Heart left ventricle (tissue), 13 donors: Measurements from ENCODE around the gene EFNA5.

ENCODE experiments used
- CTCF ChIP-seq, 12 donors: fragments of 200-600 bp; sonication (generic) in 4 of 12; IDR thresholded peaks; one replicate each; pipeline versions ENCODE4 v1.5.0 to v1.8.0; 2018 to 2022; ENCODE audit warnings: antibody characterized with exemption in 12 of 12, mild to moderate bottlenecking in 5 of 12
- POLR2A ChIP-seq, 2 donors: fragments of 450-650 bp; IDR thresholded peaks; one replicate each; pipeline ENCODE4 v1.6.1; 2017; ENCODE audit warnings: antibody characterized with exemption in 2 of 2, mild to moderate bottlenecking in 2 of 2, moderate library complexity in 2 of 2
- donor health status: ischemic (EF 13 %, LVEDD 7.1; RV severe dilation, severe dysfunction).
- donor health status: DM: no; HTN: yes; CAD: no.
- donor health status: DM: no; HTN: no; CAD: no.
- donor health status: ischemic (EF 25% LVEDD 6.9; RV normal size, moderate dysfunction).
- donor health status: ischemic (EF 25% LVEDD 5.7; RV mildly dilated, moderate dysfunction).
- donor health status: ischemic (EF 35%, LVEDD 5.7; RV mildly dilated, moderate dysfunction).
- donor health status: nonischemic (EF 11% LVEDD 7.7; RV severe dilation, severe dysfunction).
- donor health status: DM: yes; HTN: yes; CAD: no.
- donor health status: PGD.
- donor health status: ischemic (EF 29% LVEDD 5.4; RV normal size, mild dysfunction).
- donor health status: nonischemic (EF 23%, LVEDD 6.1; RV moderate dilation, normal function).

- no peak for TF ChIP-seq POLR2A (IDR thresholded peaks at IDR 0.05)
- TF ChIP-seq CTCF (IDR thresholded peaks at IDR 0.05) = no peak
These were observed 147.6 kb downstream of the EFNA5 start for GRCh38 chr5:107523029-107523680.
